Neutrophil (primary cell): ENCODE data around the gene EXOC6B.

Experiments used
- H3K27ac ChIP-seq: fragments of 200-600 bp; sonication (generic); 2 replicates; pipeline ENCODE4 v1.5.1; 2016; ENCODE audit warnings: mild to moderate bottlenecking, moderate library complexity
- H3K27me3 ChIP-seq: fragments of 200-600 bp; sonication (generic); 2 replicates; pipeline ENCODE4 v1.6.0; 2016; ENCODE audit warnings: mild to moderate bottlenecking
- H3K36me3 ChIP-seq: fragments of 200-600 bp; sonication (generic); 2 replicates; pipeline ENCODE4 v1.5.1; 2017
- H3K4me1 ChIP-seq, 2 experiments: fragments of 200-600 bp in 1 of 2; sonication (generic) in 1 of 2; 1 replicate in 1 of 2; 2 replicates in 1 of 2; pipeline versions ENCODE4 v1.5.1 to v1.6.1; 2013 to 2016; ENCODE audit warnings: low read depth in 1 of 2, low read length in 1 of 2, mild to moderate bottlenecking in 1 of 2, moderate library complexity in 1 of 2; ENCODE audit not compliant: control insufficient read depth in 1 of 2, insufficient read depth in 1 of 2
- H3K4me3 ChIP-seq, 2 experiments: fragments of 200-600 bp in 1 of 2; sonication (generic) in 1 of 2; 1 replicate in 1 of 2; 2 replicates in 1 of 2; pipeline ENCODE4 v1.5.1; 2013 to 2016; ENCODE audit warnings: low read depth in 1 of 2, low read length in 1 of 2, mild to moderate bottlenecking in 1 of 2, moderate library complexity in 1 of 2
- H3K9me3 ChIP-seq: fragments of 200-600 bp; sonication (generic); 2 replicates; pipeline ENCODE4 v1.5.1; 2016
- CTCF ChIP-seq: fragments of 200-600 bp; sonication (generic); IDR thresholded peaks from 2 replicates; pipeline ENCODE4 v1.5.1; 2016; ENCODE audit warnings: antibody characterized with exemption

EXOC6B gene

GRCh38 chr2:72712304-72712703, 113.5 kb downstream of the EXOC6B start:
- Histone ChIP-seq H3K4me1 (no peaks in the 10 kb centered on the region), H3K36me3 (no peaks in the 10 kb centered on the region), H3K4me3 (no peak overlapping the region), H3K27ac (no peak overlapping the region), H3K27me3 (no peaks in the 10 kb centered on the region), H3K9me3 (no peaks in the 10 kb centered on the region)
- no peak for TF ChIP-seq CTCF

GRCh38 chr2:72710418-72711152, 115.2 kb downstream of the EXOC6B start:
- no peak overlapping the region for H3K27ac ChIP-seq

GRCh38 chr2:72708236-72708635, 117.6 kb downstream of the EXOC6B start:
- H3K9me3 ChIP-seq: no peaks in the 10 kb centered on the region
- no peaks in the 10 kb centered on the region for H3K27me3 ChIP-seq
- TF ChIP-seq CTCF: no peak
- H3K4me3 ChIP-seq: no peak overlapping the region
- no peaks in the 10 kb centered on the region for H3K4me1 ChIP-seq
- H3K36me3 ChIP-seq: no peaks in the 10 kb centered on the region
- no peak overlapping the region for H3K27ac ChIP-seq

More at GRCh38 chr2:72710418-72711152, 115.2 kb downstream of the EXOC6B start:
- H3K36me3 ChIP-seq: no peaks in the 10 kb centered on the region
- no peaks in the 10 kb centered on the region for H3K4me1 ChIP-seq
- no peaks in the 10 kb centered on the region for H3K27me3 ChIP-seq
- no peaks in the 10 kb centered on the region for H3K9me3 ChIP-seq
- H3K4me3 ChIP-seq: no peak overlapping the region
- no peak for TF ChIP-seq CTCF

- Histone ChIP-seq H3K27me3 (no peaks in the 10 kb centered on the region), H3K4me3 (no peak overlapping the region), H3K27ac (no peak overlapping the region), H3K4me1 (no peaks in the 10 kb centered on the region), H3K9me3 (no peaks in the 10 kb centered on the region), H3K36me3 (no peaks in the 10 kb centered on the region)
- no peak for TF ChIP-seq CTCF
Observed at GRCh38 chr2:72698300-72698699, 127.5 kb downstream of the EXOC6B start.

GRCh38 chr2:72696559-72696958, 129.3 kb downstream of the EXOC6B start:
- Histone ChIP-seq H3K27me3 (no peaks in the 10 kb centered on the region), H3K4me3 (no peak overlapping the region), H3K4me1 (no peaks in the 10 kb centered on the region), H3K36me3 (no peaks in the 10 kb centered on the region), H3K9me3 (no peaks in the 10 kb centered on the region), H3K27ac (no peak overlapping the region)
- TF ChIP-seq CTCF: no peak
